GM21737 (cell line): ENCODE measurements around the gene B4GALT4.
"Not testable (repeated sequence)": the region's sequence is repeated elsewhere in the genome, so short reads cannot be mapped to it uniquely, and the experiment has no call there.

Experiments
- ATAC-seq: cut with Tn5 transposase; IDR thresholded peaks from one replicate; pipeline ENCODE4 v1.9.1; 2021; ENCODE audit warnings: mild to moderate bottlenecking, moderate library complexity; ENCODE audit not compliant: unreplicated experiment

Gene B4GALT4, protein sequence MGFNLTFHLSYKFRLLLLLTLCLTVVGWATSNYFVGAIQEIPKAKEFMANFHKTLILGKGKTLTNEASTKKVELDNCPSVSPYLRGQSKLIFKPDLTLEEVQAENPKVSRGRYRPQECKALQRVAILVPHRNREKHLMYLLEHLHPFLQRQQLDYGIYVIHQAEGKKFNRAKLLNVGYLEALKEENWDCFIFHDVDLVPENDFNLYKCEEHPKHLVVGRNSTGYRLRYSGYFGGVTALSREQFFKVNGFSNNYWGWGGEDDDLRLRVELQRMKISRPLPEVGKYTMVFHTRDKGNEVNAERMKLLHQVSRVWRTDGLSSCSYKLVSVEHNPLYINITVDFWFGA

DNA sequence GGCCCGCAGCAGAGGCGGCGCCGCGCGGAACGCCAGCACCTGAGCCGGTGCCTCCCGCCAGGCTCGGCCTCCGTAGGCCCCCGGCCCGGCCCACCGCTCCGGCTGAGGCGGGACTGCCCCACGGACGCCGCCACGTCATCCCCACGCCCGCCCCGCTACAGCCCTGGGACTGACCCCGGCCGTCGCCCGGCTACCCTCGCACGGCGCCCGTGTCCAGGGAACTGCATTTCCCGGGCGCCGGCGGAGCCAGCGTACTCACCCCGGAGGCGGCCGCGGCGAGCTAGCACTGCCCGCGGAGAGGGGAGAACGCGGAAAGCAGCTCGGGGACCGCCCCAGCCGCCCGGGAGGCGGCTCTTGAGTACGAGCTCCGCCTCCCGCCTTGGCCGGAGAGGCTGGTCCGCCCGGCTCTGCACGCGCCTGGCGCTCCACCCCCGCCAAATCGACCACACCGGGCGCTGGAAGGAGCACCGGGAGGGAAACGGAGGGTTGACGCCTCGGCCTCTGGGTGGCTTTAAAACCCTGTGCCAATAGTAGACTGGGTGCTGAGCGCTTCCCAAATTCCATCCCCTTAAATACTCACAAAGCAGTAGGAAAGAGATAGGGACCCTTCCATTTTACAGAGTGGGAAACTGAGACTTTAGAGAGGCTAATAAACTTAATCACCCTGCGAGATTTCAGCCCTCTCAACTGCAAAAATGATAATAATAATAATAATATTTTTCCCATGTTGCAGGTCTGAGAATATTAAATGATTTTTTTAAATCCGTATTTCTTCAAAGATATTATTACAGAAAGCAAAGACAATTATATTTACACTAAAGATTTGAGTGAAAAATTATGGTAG, at the start of gene B4GALT4:
TSS of gene B4GALT4 (minus strand) at position 288 of the 844 bp plus-strand sequence. CDS start 10,779 bp downstream, outside the sequence.
- peak; percentile 91 for ATAC-seq

DNA sequence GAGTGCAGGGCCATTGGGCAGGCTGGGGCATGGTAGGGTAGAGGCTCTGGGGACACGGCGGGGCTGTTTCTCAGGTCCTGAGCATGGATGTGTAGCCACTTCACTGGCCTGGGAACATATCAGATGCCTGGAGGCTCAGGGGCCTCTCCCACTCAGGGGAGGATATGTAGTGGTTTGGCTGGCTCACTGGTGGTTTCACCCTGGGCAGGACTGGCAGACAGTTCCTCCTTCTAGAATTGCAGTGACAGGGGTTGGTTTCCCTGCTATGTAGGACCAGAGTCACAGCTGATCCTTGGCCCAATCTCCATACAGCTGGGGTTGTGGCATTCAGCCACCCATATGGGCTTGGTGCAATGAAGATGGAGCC, 48.7 kb upstream of the B4GALT4 start:
- no peak for ATAC-seq

DNA sequence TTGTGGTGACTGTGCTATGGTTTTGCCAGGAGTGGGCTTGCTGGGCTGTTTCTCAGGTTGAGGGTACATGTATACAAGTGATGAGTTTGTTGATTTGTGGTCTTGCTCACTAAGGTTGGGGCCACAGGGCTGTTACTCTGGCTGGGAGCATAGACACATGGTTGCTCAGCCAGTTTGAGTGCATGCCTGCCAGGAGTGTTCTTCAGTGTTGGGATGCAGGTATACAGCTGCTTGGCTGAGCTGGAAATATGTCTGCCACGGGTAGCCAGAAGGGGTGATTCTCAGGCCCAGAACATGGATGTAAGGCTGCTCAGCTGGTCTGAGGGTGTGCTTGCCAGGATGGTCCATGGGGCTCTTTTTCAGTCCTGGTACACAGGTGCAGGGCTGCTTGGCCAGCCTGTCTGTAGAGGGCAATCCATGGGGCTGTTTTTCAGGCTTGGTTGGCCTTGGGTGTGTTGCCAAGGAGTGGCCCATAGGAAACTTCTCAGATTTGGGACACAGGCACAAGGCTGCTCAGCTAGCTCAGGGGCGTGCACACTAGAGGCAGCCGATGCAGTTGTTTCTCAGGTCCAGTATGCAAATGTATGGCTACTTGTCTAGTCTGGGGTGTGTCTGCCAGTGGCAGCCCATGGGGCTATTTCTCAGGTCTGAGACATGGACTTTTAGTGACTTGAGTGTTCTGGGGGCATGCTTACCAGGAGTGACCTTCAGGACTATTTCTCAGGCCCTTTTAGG, 48.2 kb upstream of the B4GALT4 start:
- no peak for ATAC-seq

DNA sequence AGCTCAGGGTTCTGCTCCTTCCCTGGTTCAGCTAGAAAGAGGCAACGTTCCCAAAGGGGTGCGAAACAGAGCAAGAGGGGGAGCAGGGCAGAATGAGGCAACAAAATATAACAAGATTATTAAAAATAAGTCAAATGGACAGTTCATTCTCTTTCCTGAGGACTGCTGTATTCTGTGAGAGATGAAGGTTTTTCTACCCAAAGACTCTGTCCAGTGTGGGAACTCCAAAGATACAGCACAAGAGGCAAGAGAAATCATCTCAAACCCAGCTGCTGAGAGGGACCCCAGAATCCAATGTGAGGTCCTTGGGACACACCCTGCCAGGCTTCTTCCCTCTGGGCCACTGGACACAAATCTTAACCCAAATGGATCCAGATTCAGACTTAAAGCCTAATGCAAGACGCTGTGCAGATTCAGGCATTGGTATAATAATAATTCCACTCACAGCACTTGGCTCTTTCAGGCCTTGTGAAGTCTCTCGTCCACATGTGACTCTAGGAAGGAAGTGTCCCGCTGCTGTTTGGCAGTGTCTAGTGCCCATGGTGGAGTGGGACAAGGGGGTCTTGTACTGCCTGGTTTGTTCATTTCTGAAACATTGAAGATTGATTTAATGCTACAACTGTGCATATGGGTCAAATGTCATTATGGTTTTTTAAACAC, 39.0 kb upstream of the B4GALT4 start:
- no peak for ATAC-seq

DNA sequence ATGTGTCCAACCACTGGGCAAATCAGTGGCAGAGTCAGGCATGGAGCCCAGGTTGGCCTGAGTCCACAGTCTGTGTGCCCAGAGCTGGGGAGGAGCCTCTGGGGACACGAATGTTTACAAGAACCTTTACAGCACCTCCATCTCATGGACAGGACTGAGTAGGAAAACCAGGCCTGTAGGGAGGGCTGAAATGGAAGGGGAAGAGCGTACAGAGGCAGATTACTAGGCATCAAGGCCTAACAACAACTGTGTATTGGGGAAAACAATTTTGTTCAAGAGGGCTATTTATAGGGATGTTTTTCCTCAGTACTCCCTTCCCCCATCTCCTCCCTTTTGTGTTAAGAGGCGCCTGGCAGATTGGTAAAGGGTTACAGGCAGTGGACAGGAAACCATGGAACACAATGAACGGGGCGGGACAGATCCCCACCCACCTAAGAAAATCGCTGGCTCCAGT, 38.5 kb upstream of the B4GALT4 start:
- no peak for ATAC-seq

DNA sequence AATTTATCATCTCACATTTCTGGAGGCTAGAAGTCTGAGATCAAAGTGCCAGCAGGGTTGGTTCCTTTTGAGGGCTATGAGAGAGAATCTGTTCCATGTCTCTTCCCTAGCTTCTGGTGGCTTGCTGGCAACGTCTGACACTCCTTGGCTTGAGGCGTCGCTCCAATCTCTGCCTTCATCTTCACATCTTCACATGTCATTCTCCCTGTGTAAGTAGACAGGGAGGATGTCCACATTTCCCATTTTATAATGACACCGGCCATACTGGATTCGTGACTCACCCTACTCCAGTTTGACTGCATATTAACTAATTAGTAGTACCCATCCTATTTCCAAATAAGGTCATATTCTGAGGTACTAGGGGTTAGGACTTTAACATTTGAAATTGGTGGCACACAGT, 36.0 kb upstream of the B4GALT4 start:
- ATAC-seq, result no peak

DNA sequence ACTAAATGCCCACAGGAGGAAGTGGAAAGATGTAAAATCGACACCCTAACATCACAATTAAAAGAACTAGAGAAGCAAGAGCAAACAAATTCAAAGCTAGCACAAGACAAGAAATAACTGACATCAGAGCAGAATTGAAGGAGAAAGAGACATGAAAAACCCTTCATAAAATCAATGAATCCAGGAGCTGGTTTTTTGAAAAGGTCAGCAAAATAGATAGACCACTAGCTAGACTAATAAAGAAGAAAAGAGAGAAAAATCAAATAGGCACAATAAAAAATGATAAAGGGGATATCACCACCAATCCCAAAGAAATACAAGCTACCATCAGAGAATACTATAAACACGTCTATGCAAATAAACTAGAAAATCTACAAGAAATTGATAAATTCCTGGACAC, 29.5 kb upstream of the B4GALT4 start:
- ATAC-seq, result not testable (repeated sequence)

DNA sequence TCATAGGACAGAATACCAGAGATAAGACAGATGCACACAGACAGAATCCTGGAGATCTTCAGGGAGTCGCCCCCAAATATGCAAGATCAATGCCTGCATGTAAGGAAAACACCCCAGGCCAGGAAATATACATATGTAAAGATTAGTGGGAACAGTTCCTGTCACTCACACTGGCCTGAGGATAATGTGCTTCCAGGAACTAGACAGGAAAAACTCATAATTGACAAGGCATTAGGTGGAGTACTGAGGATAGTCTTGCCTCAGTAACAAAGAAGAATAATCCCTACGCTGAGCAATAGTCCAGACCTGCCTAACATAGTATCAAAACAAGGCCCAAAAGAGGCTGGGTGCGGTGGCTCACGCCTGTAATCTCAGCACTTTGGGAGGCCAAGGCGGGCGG, 20.4 kb upstream of the B4GALT4 start:
- no peak for ATAC-seq

DNA sequence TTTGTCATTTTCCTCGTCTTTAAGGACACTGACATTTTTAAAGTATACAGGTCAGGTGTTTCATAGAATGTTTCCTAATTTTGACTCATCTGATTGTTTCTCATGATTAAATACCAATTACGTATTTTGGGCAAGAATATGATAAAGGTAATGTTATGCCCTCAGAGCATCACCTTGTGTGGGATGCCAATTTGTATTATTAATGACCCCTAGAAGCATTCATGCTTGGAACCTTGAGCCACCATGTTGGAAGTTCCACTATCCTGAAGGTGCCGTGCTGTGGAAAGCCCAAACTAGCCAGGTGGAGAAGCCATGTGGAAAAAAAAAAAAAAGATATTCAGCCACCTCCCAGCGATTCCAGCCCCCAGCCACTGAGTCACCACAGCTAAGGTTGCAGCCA, 19.1 kb upstream of the B4GALT4 start:
- ATAC-seq, result no peak

DNA sequence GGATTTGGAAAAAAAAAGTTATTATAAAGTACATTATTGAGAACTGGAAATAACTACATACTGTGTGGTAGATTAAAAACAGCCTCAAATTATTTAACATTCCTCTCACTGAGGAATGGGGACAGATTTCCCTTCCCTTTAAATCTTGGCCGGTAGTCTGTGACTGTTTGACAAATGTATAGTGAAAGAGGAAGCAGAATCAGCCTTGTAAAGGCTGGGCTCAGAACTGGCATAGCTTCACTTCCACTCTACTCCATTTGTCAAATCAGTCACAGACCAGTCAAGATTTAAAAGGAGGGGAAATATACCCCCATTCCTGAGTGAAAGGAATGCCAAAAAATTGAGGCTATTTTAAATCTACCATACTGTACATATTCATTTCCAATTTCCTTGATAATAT, 18.2 kb upstream of the B4GALT4 start:
- ATAC-seq, result no peak

DNA sequence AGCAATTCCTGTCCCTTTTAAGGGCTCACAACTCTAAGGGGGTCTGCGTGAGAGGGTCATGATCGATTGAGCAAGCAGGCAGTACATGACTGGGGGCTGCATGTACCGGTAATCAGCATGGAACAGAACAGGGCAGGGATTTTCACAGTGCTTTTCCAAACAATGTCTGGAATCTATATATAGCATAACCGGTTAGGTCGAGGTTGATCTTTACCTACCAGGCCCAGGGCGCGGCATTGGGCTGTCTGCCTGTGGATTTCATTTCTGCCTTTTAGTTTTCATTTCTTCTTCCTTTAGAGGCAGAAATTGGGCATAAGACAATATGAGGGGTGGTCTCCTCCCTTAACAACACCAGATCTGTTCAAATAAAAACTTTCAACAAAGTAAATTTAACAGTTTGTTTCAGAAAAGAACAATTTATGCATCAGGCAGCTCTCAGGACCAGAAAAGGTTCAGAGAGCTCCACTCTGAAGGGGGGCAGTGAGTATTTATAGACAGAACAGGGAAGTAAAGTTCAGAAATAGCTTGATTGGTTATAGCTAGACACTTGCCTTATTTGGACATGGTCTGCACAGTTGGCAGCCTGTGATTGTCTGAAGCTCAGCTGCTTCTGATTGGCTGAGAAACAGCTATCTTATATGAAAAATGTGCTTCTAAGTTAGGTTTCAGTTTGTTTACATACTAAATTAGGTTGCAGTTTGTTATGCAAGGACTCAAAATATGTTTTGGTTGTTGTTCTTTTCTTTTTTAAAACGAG, 17.2 kb upstream of the B4GALT4 start:
- ATAC-seq, result no peak

DNA sequence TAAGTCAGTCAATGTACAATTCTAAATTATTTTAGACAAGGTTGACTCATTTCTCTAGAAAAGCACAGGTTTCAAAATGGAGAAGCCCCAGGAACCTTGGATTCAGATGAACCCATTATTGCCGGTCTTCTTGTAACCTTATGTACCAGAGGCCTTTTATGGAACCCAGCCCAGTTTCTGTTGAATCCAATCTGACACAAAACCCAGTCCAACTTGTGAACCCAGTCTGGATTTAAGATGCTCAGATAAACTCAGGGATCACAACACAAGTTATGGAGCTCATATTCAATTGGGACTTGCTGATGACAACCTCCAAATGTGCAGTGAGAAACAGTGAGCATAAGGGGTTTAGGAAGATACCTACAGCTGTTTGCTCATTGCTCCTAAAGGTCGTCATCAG, 16.4 kb upstream of the B4GALT4 start:
- ATAC-seq, result no peak

DNA sequence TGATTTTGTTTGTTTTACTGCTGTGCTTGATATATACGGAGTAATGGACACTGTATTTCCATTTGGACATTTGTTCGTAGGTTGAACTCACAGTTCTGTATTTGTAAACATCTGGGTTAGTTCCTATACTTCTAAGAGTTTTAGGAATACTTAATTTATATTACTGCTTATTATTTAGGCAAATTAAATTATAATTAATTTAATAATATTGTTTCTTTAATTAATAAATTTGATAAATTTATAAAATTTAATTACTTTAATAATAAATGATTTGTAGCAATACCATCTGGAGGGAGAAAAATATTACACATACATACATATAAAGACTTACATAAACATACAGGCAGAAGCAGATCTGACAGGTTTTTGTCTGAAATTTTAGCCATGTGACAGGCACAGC, 14.5 kb upstream of the B4GALT4 start:
- ATAC-seq, result no peak

DNA sequence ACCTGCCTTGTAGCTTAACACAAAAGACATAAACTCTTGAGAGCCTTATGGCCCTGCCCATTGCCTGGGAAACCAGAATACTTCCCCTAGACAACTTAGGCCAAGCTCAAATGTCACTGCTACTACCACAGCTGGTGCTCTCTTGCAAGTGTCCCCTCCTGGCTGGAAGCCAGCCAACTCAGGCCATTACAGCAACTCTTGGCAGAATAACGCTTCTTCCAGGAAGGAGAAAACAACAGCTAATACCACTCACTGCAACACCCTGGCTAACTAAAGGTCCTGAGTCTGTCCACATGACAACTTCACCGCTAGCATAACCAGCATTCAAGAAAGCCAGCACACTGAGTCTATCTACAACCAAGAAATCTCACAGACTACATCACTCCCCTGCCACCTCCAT, 5.1 kb upstream of the B4GALT4 start:
- ATAC-seq, result no peak

DNA sequence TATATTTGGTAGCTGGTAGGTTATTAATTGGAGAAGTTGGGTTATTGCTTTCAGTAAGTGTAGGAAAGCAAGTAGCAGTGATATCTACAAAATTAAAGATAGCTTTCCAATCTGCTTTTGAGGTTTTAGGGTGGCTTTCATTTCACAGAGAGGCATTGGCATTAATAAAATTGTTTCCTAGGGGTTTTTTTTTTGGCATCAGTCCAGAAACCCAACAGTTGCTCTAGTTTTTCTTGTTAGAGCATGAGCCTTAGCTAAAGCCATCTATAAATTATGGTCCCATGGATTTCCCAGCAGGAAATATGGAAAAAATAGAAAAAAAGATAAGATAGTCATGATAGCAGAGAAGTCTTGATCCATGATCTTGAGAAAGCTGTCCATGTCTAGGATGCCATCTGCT, 3.0 kb upstream of the B4GALT4 start:
- ATAC-seq, result no peak

DNA sequence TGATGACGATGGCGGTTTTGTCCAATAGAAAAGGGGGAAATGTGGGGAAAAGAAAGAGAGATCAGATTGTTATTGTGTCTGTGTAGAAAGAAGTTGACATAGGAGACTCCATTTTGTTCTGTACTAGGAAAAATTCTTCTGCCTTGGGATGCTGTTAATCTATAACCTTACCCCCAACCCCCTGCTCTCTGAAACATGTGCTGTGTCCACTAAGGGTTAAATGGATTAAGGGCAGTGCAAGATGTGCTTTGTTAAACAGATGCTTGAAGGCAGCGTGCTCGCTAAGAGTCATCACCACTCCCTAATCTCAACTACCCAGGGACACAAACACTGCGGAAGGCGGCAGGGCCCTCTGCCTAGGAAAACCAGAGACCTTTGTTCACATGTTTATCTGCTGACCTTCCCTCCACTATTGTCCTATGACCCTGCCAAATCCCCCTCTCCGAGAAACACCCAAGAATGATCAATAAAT, 2.4 kb upstream of the B4GALT4 start:
- not testable (repeated sequence) for ATAC-seq

DNA sequence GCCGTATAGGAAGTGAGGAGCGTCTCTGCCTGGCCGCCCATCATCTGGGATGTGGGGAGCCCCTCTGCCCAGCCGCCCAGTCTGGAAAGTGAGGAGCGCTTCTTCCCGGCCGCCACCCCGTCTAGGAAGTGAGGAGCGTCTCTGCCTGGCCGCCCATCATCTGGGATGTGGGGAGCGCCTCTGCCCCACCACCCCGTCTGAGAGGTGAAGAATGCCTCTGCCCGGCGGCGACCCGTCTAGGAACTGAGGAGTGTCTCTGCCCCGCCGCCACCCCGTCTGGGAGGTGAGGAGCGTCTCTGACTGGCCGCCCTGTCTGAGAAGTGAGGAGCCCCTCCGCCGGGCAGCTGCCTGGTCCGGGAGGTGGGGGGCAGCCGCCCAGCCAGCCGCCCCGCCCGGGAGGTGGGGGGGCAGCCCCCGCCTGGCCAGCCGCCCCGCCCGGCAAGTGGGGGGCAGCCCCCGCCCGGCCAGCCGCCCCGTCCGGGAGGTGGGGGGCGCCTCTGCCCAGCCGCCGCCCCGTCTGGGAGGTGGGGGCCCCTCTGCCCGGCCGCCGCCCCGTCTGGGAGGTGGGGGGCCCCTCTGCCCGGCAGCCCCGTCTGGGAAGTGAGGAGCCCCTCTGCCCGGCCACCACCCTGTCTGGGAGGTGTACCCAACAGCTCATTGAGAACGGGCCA, 1.8 kb upstream of the B4GALT4 start:
- ATAC-seq, result not testable (repeated sequence)

DNA sequence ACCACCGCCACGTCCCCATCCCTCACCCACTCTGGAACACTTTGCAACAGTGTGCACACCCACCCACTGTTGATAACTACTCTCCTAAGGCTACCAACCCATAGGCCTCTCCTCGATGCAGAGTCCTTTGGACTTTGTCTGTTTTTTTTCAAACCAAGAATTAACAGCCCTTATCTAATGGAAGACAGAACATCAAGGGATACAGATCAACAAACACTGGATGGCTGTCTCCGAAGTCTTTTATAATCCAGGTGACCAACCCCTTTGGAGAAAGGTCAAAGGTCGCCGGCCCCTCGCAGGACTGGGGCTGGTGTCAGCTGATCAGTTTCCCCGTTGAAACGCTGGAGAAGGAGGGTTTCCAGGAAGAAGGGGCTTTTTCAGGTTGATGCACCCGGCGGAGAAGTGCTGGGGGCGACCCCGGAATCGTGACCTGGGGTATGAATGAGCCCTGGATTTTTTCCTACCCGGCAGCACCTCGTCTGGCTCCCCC, 532 bp downstream of the B4GALT4 start:
- ATAC-seq, result peak; percentile 11

DNA sequence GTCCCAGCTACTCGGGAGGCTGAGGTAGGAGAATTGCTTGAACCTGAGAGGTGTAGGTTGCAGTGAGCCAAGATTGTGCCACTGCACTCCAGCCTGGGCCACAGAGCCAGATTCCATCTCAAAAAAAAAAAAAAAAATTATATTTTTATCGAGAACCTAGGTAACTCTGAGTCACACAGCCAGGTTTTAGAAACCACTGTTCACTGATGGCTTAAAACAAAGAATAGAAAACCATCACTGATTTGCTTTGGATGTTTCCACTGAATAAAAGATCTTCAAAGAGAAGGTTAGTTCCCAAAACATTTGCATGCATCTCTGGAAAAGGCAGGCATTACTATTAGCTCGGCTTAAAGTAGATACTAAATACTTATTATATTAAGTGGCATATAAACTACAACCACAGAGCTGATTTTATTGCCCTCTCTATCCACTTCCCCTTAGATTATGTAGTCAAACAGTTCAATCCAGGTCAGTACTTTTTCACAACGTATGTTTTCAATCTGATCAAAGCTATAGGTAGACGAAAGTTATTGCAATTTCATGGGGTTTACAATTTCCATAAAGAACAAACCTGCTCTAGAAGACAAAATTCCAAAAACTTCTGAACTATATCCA, 1.4 kb downstream of the B4GALT4 start:
- no peak for ATAC-seq
